ENCODE measurements around the gene FAM47E.

FAM47E gene

GRCh38 chr4:76235915-76236314 lies 15.6 kb upstream of the FAM47E start:
- no peak overlapping the region for H2AFZ ChIP-seq (ENCODE audit: low read length)
- peaks cover 7% of the 10 kb centered on the region; the same call in 1 of the 2 replicates for H3K9me3 ChIP-seq (ENCODE audit: insufficient read depth, low read depth, low read length)
- H3K9me2 ChIP-seq (replicated peaks; ENCODE audit: low read depth, low read length), result no peaks in the 10 kb centered on the region
- no peak overlapping the region for H3K4me2 ChIP-seq (ENCODE audit: low read depth, low read length, poor library complexity, severe bottlenecking)
- H3F3A ChIP-seq (ENCODE audit: low read depth), result no peaks in the 10 kb centered on the region
- no peak overlapping the region for H3K4me3 ChIP-seq (ENCODE audit: low read length, poor library complexity, severe bottlenecking)
- H3K9ac ChIP-seq (ENCODE audit: low read depth, low read length, poor library complexity, severe bottlenecking), result no peak overlapping the region
- H3K4me1 ChIP-seq (ENCODE audit: insufficient read depth, low read length, poor library complexity, severe bottlenecking), result no peaks in the 10 kb centered on the region
- H3K27me3 ChIP-seq (ENCODE audit: insufficient read depth, low read length, poor library complexity, severe bottlenecking), result no peaks in the 10 kb centered on the region
- no peaks in the 10 kb centered on the region for H3K79me2 ChIP-seq (ENCODE audit: insufficient read depth, low read length)
- no peaks in the 10 kb centered on the region for H3K36me3 ChIP-seq (ENCODE audit: insufficient read depth, low read length)
- no peaks in the 10 kb centered on the region for H4K20me1 ChIP-seq (ENCODE audit: insufficient read depth, low read length, poor library complexity, severe bottlenecking)
- no peak for TF ChIP-seq EZH2phosphoT487 (IDR thresholded peaks at IDR 0.05; ENCODE audit: borderline replicate concordance)
- TF ChIP-seq CTCF (conservative IDR thresholded peaks at IDR 0.05; ENCODE audit: low read length), result no peak

- no peaks in the 10 kb centered on the region for H3F3A ChIP-seq (ENCODE audit: low read depth)
- H4K20me1 ChIP-seq (ENCODE audit: insufficient read depth, low read length, poor library complexity, severe bottlenecking), result no peaks in the 10 kb centered on the region
- H3K27me3 ChIP-seq (ENCODE audit: insufficient read depth, low read length, poor library complexity, severe bottlenecking), result no peaks in the 10 kb centered on the region
- H3K9me3 ChIP-seq (ENCODE audit: insufficient read depth, low read depth, low read length), result peaks cover 7% of the 10 kb centered on the region; the same call in 1 of the 2 replicates
- H3K79me2 ChIP-seq (ENCODE audit: insufficient read depth, low read length), result no peaks in the 10 kb centered on the region
- H3K4me3 ChIP-seq (ENCODE audit: low read length, poor library complexity, severe bottlenecking), result no peak overlapping the region
- H3K9me2 ChIP-seq (replicated peaks; ENCODE audit: low read depth, low read length), result no peaks in the 10 kb centered on the region
- no peak overlapping the region for H3K4me2 ChIP-seq (ENCODE audit: low read depth, low read length, poor library complexity, severe bottlenecking)
- no peak overlapping the region for H3K9ac ChIP-seq (ENCODE audit: low read depth, low read length, poor library complexity, severe bottlenecking)
- no peaks in the 10 kb centered on the region for H3K36me3 ChIP-seq (ENCODE audit: insufficient read depth, low read length)
- H2AFZ ChIP-seq (ENCODE audit: low read length), result no peak overlapping the region
- TF ChIP-seq CTCF (conservative IDR thresholded peaks at IDR 0.05; ENCODE audit: low read length) (no peak), EZH2phosphoT487 (IDR thresholded peaks at IDR 0.05; ENCODE audit: borderline replicate concordance) (no peak)
- H3K4me1 ChIP-seq (ENCODE audit: insufficient read depth, low read length, poor library complexity, severe bottlenecking), result no peaks in the 10 kb centered on the region
Measured at GRCh38 chr4:76238236-76238635, 13.3 kb upstream of the FAM47E start.

GRCh38 chr4:76238701-76239100 lies 12.8 kb upstream of the FAM47E start:
- H3K4me1 ChIP-seq (ENCODE audit: insufficient read depth, low read length, poor library complexity, severe bottlenecking), result no peaks in the 10 kb centered on the region
- no peak for TF ChIP-seq CTCF (conservative IDR thresholded peaks at IDR 0.05; ENCODE audit: low read length)
- TF ChIP-seq EZH2phosphoT487 (IDR thresholded peaks at IDR 0.05; ENCODE audit: borderline replicate concordance), result no peak
- H4K20me1 ChIP-seq (ENCODE audit: insufficient read depth, low read length, poor library complexity, severe bottlenecking), result no peaks in the 10 kb centered on the region
- no peak overlapping the region for H3K4me2 ChIP-seq (ENCODE audit: low read depth, low read length, poor library complexity, severe bottlenecking)
- no peaks in the 10 kb centered on the region for H3K79me2 ChIP-seq (ENCODE audit: insufficient read depth, low read length)
- no peaks in the 10 kb centered on the region for H3F3A ChIP-seq (ENCODE audit: low read depth)
- no peak overlapping the region for H3K9ac ChIP-seq (ENCODE audit: low read depth, low read length, poor library complexity, severe bottlenecking)
- no peak overlapping the region for H3K4me3 ChIP-seq (ENCODE audit: low read length, poor library complexity, severe bottlenecking)
- no peaks in the 10 kb centered on the region for H3K27me3 ChIP-seq (ENCODE audit: insufficient read depth, low read length, poor library complexity, severe bottlenecking)
- no peaks in the 10 kb centered on the region for H3K9me2 ChIP-seq (replicated peaks; ENCODE audit: low read depth, low read length)
- H2AFZ ChIP-seq (ENCODE audit: low read length), result no peak overlapping the region
- H3K9me3 ChIP-seq (ENCODE audit: insufficient read depth, low read depth, low read length), result peaks cover 7% of the 10 kb centered on the region; the same call in 1 of the 2 replicates
- no peaks in the 10 kb centered on the region for H3K36me3 ChIP-seq (ENCODE audit: insufficient read depth, low read length)
